ENCODE data around the gene ZNF423.

Gene ZNF423

DNA sequence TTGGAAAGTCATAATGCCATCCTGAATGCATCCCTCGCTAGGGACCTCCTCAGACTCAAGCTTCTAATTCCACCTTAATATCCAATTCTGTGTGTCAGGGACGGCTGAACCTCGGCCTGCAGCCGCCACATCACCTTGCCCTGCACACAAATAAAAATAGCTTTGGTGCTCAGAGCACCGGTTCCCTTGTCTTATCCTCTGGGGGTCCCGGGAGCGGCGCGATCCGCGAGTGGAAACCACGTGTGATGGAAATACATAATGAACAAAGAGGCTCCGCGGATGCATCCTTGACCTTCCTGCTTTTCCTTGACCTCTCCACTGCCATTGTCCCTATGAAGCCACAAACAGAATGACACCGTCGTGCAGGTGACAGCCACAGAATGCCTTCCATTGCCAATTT is 143.4 kb downstream of the ZNF423 start:
- DNase-seq: no peak

DNA sequence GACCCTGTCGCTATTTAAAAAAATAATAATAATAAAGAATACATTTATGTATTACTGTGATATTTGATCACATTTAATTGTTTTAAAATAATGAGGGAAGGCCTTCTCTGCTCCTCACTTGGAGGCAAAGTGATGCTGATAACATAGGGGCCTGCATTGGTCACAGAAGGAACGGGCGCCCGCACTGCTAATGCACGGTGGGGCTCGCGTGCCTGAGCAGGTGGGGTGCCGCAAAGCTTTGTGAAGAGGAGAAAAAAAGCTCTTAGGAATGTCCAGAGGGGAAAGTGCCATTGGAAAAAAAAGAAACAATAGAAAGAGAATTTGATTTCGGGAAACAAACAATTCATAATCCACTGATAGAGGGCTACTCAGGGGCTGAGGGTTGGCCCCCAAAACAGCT is 143.8 kb downstream of the ZNF423 start:
- DNase-seq: no peak

DNA sequence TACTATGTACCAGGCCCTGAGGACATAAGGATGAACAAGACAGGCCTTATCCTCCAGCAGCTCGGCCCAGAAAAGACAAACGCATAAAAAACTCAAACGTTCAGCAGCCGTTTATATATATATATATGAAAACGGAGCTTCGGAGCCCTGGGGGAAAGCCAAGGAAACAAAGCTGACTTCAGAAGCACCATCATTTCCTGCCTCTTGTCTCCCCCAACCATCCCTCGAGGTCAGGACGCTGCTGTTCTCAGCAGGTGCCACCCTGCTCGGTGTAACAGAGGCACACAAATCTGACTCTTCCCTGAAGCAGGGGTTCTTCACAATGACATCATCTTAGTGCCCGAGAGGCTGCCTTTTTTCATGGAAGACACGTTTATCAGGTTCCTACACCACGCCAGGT is 146.9 kb downstream of the ZNF423 start:
- no peak for DNase-seq

DNA sequence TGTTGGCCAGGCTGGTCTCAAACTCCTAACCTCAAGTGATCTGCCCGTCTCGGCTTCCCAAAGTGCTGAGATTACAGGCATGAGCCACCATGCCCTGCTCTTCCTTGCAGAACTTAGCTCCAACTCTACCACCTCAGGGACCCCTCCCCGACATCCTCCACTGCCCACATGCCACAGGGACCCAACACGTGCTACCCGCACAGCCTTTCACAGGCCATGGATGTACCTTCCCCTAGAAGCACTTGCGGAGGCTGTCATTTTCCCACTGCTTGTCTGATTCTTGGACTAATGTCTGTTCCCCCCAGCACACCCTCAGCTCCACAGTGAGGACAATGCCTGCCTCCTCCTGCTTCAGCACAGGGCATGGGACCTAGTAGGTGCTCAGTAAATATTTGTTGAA is 147.4 kb downstream of the ZNF423 start:
- DNase-seq: no peak

DNA sequence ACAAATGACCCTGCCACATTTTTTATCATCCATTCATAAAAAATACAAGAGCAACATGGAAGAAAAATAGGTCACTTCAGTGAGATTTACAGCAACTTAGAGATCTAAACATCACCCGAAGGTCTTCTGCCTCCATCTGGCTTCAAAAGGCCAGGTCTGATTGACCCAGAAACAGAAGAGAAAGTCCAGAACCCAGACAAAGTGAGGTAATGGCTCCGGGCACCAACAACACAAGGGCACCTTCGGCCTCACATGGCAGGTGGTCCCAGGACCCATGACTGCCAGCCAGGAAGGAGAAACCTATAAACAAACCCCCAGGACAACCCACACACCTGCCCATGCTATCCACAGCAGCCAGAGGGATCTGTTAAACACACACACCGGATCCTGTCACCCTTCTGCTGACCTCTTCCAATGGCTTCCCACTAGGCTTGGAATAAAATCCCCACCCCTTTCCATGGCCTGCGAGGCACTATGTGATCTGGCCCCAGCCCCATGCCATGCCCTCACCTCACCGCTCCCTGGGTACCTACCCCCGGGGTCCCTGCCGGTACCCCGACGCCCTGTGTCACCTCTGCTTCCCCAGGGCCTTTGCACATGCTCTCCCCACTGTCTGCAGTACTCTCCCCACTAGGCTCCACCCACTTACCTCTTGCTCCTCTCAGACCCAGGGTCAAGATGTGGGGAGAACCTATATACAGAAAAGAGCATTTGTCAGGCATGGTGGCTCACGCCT is 149.1 kb downstream of the ZNF423 start:
- DNase-seq: no peak

DNA sequence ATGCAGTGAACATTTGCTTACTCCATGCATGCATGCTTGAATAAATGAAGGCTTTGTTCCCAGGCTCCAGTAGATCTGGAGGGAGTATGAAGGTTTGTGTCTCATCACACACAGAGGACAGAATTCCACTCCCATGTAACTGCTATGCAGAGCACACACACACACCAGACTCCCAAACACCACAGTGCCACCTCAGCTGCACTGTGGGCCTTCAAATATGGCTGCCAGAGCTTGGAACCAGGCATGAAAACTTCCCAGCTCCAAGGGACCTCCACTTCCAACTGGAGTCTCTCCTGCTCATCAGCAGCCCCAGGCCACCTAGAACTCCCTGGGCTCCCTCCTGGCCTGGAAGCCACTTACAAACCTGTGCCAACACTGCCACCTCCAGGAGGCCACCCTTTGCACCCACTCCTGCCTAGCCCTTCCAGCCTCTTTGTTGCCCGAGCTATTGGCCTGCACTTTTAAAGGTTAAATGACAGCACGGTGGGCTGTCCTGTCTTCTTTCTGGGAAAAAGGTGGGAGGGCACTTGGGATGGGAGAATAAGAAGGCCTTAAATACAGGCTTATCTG is 151.2 kb downstream of the ZNF423 start:
- DNase-seq: no peak

DNA sequence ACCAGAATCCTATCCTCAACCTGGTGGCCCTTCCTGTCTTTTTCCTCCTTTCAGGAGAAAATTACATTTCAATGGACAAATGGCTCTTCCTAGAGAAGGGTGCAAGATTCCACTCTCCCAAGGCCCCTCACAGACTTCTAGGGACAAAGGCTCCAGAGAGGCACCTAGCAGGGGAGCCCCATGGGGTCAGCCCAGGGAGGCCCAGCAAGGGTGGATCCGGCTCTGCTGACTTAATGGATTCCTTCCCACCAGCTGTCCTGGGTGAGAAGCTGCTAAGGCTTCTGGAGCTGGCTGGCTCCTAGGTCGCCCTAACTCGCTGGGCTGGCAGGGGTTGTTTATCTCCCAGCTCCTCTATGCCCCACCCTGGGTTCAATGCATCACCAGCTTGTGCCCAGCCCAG is 152.4 kb downstream of the ZNF423 start:
- no peak for DNase-seq

DNA sequence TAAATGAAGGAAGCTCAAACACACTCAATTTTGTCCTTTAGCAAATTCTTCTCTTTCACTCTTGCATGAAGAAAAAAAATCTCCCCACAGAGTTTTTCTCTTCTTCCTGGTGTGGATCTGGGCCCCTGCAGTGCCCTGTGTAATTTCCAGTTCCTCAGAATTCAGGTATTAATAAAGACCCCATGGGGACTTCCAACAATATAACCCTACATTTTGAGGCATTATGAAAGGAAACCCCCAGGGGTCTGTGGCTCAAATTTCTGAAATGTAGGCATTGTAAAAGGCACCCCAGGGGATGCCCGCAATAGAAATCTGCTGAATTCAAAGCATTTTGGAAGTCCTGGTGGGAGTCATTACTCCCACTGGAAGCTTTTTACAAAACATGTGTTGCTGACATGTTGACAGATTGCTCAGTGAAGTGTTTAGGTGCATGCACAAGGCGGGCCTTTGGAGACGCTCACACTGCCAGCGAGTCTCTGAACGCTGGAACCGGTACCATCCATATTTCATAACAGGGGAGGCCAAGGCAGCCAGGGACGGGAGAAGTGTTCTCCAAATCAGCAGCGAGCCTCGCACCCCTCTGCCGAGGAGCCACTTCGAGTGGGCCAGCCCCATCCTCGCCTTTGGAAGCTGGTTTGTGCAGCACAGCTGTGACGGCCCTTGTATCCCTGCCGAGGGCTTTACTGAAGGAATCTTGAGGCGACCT is 154.0 kb downstream of the ZNF423 start:
- no peak for DNase-seq

DNA sequence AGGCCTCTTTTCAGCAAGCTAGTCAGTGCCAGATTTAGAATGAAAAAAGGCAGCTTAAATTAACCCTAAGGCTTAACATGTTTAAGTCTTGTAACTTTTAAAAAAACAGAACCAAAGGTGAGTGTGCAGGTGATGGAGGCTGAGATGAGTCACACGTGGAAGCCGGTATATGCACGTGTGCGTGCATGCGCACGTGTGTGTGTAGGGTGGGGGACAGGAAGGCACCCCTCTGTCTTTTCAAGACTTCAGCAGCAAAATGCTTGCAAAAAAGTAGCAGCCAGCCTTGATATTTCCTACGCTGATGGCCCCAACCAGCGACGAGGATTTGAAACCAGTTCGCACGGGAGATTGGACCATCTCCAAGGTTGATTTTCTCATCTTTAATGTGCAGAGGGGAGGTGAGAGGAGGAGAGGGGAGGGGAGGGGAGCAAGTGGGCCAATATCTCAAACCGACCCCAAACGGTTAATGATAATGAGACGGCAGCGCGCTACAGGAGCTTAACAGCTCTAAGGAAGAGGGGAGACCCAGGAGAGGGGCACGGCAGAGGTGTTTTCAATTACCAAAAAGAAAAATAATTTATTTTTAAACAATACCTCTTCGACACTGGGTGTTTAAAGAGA is 154.7 kb downstream of the ZNF423 start:
- DNase-seq: no peak

DNA sequence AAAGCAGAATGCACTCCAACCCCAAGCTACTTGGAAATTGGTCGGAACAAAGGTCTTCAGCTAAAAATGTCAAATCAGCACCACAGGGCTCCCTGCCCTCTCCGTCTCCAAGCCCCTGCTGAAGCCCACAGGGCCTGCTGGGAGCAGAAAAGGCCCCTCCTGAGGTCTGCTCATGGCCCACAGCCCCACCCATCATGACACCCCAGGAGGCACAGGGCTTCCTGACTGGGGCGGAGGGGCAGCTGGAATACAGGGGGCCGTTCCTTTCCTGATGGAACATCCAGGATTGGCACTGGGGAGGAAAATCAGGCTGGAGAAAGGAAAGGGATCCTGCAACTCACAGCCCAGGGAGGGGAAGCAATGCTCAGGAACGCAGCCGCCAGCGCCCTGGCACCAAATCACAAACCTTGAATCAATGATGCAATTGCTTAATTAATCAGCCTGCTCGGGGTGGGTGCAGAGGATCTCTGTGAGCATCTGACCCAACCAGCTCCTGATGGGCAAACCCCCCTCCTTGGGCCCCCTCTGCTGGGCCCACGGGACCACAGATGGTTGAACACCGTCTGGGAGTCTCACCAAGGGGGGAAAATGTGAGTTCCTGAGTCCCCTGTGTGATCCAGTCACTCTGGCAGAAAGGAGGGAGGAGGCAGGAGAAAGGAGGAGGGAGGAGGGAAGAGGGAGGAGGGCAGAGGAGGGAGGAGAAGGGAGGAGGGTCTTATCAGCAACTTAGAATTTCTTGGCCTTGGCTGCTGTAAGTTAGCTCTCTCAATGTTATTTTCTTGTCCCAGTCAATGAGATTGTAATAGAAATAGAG is 155.5 kb downstream of the ZNF423 start:
- no peak for DNase-seq

DNA sequence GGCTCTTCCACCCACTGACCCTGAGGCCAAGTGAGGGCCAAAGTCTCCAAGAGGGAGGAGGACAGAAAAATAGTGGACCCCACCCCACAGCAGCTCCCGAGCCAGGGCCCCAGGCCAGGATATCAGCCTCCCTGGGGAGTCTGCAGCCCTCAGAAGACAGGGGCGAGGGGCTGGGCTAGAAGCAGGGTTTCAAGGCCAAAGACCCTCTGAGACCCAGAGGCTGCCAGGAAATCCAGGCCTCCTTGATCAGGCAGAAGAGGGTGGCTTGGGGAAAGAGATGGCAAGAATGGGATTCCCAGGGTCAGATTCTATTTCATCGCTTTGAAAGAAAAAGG is 156.1 kb downstream of the ZNF423 start:
- DNase-seq: no peak

DNA sequence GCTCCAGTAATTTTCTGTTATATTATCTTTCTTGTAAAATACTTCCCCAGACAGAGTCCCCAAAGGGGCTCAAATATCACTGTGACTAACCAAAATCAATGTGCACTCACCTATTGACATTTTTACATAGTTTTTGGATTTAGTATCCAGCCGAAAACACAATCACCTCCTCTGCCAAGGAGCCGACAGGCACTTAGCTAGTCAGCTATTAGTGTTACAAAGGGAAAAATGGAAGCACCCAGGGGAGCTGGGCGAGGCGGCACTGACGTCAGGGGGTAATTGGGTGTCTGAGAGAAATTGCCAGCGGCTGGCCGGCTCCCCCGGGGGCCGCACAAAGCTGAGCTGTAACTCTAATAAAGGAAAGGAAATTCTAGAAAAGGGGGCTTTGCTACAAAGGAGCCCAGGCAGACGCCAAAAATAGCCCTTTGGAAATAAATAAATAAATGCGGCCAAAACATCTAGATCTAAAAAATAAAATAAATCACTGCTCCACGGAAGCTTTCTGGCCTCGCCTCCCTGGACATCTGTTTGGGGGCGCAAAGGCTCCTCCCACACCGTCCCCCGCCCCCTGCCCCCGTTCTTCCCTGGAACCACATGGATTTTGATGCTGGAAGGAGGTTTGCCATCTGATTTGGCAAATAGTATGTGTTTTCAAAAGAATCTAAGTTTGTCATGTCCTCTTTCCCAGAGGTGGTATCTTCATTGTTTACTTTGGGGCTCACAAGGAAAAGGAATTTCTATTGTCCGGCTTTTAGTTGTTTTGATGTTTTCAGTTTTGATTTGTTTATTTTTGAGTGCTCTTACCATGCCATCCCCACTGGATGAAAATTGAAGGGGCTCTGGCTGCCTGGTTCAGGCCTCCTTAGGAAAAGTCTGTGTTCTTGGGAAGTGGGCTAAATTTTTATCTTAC is 156.7 kb downstream of the ZNF423 start:
- no peak for DNase-seq

DNA sequence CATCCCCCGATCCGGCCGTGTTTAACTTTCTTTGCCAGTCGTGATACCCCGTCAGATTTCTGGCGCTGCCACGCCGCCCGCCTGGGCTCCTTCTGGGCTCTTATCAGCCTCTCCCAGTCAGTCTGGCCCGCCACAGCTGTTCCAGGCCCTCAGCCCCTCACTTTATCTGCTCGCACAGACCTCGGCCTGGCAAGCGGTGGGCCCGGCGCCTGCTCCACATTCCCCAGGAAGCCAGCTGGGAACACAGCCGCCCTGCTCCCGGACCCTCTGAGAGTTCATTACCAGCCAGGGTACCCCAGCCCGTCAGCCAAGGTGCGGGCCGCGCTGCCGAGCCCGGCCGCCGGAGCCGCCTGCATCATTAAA is 157.5 kb downstream of the ZNF423 start:
- DNase-seq: no peak

DNA sequence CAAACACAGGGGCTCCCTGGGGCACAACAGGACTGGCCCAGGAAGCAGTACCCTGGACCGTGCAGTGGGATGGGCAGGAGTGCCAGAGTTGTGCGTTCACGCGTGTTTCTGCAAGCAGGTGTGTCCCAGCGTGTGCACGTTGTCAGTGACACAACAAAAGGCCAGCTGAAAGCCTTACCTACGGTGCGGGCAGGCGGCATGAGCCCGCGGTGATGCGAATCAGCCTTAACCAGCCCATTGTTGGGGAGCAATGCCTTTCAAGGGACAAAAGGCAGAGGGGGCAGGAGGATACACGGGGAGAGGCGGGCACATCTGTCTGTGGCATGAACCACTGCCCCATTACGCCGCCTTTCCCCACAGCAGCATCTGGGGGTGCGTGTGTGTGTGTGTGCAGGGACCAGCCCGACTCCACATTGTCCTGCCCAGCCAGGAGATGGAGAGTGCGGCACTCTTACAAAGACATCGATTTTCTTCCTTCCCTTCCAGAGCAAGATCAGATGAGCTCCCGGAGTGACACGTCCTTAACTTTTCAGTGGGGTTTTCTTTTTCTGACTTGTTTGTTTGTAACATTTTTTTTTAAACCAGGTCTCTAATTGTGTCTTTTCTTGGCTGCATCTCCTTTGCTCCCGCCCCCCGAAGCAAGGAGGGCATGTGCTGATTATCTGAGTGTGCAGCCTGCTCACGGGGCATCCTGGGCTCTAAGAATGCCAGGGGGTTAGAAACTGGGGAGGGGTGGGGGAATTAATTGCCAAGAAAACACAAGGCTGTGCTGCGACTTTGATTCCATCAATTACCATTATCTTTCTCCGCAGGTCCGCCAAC is 158.1 kb downstream of the ZNF423 start:
- DNase-seq: no peak

DNA sequence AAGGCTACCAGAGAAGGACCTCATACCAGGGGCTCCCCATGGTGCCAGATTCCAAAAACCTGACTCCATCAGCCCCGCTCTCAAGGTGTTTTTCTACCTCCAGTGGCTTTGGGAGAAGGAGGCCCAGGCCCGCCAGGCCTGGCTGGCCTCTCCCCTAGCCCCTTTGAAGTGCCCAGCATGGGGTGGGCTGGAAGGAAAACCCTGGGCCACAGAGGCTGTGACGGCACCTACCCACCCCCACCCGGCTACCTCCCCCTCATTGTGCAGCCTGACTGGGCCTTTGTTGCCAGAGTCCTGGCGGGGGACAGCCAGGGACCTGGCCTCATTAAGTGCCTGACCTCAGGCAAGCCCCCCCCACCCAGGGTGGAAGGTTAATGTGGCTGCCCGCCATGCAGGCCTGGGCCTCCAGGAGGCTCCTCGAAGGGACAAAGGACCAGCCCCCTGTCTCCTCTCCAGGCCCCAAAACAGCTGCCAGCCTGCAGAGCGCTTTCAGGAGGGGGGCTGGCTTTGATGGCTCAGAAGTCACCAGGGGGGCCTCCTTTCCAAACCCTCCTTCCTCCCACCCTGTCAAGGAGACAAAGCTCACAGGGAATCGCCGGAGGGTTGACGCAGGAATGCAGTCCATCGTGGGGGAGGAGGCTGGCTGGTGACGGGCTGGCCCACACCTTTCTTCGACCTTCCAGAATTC is 159.4 kb downstream of the ZNF423 start:
- no peak for DNase-seq

DNA sequence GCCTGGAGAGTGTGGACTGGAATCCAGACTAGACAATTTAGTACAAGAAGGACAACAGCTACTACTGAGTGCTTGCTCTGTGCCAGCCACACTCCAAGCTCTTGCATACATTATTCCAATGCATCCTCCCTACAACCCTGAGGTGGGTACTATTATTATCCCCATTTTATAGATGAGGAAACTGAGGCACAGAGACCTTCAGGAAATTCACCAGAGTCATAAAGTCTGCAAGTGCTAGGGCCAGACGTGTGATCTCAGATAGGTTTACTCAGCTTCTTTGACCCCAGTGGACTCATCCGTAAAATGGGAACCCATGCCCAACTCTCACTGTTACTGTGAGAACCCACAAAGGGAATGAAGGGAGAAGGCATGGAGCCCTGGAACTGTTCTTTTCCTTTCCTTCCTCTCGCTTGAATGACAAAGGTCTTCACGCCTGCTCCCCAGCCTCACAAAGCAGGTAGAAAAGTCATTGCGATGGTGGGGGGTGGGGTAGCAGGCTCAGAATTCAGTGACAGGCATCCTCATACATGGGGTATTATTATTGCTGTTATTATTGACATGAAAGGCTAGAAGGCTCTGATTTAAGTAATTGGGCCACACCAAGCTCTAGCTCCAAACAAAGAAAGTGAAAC is 160.0 kb downstream of the ZNF423 start:
- no peak for DNase-seq

DNA sequence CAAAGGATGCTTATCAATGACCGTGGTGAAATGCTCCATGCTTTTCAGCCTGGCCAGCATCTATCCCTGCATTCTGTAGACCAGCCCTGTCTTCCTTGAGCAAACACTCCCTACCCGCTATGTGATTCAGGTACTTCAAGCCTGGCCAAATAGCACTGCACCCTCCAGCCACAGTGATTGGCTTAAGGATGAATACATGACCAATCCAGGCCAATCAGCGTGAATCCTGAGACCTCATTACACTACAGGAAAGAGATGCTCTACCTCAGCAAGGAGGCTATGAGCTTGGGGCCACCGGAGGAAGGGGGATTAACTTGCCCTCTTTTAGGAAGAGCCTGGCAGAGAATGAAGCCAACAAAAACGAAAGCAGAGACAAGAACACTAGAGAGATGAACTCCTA is 162.5 kb downstream of the ZNF423 start:
- DNase-seq: no peak

DNA sequence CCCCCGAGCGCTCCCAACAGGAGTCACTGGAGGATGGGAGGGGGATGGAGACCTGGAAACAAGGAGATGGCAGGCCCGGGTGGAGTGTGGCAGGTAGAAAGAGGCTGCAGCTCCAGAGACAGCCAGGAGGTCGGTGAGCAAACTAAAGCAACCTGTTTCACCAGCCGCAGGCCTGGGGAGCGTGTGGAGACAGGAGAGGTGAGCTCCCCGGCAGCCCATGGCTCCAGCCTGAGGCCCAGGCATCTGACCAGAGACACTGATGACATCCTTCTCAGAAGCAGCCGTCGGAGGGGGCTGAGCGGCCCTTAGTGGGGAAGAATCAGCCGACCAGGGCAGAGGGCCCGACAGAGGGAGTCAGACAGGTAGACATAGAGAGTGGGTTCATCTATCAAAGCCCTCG is 165.1 kb downstream of the ZNF423 start:
- no peak for DNase-seq

DNA sequence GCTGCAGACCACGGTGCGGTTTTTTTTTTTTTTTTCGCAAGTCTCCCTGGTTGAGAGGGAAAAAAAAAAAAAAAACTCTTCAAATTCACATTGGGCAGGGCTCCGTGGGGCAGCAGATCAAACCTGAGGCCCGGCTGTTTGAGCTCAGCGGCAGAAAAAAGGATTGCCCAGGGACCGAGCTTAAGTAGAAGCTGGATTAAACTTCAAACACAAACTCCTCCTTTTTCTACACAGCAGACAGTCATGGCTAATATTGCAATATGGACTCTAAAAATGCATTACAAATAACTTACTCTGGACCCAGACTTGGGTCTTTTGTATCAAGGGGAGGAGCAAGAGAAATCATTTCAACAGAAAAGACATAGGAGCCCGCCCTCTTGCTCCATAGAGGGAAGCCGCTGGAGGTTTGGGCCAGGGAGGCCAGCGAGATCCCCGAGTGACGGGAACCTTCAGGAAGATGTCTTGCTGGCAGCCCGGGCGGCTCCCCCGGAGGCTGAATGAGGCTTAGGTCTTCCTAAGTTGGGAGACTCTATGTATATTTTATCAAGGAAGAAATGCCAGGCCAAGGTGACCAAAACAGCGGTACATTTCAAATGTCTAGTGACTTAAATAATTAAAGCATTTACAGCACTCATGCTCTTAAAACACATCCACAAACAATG is 167.7 kb downstream of the ZNF423 start:
- no peak for DNase-seq
